Upper lobe of right lung (tissue), 1 donor: ENCODE results near the gene ANO8. TPM values are rescaled to one million over a fixed set of nuclear protein-coding genes. Genes with fewer than 3 reads are reported as not detected.

Experiments
- ATAC-seq: fragments of 200-7000 bp; cut with Tn5 transposase; one replicate; pipeline ENCODE4 v1.9.1; 2020; ENCODE audit warnings: mild to moderate bottlenecking, moderate library complexity
- DNase-seq: peaks from one replicate; pipeline ENCODE4 v3.0.0-alpha.2; 2020
- H3K27ac ChIP-seq: fragments of 200-600 bp; one replicate; pipeline ENCODE4 v1.8.0; 2022
- H3K27me3 ChIP-seq: fragments of 200-600 bp; one replicate; pipeline ENCODE4 v1.8.0; 2022; ENCODE audit warnings: mild to moderate bottlenecking
- H3K36me3 ChIP-seq: fragments of 200-600 bp; one replicate; pipeline ENCODE4 v1.8.0; 2022
- H3K4me1 ChIP-seq: fragments of 200-600 bp; one replicate; pipeline ENCODE4 v1.8.0; 2022
- H3K4me3 ChIP-seq: fragments of 200-600 bp; one replicate; pipeline ENCODE4 v1.8.0; 2022; ENCODE audit warnings: mild to moderate bottlenecking
- H3K9me3 ChIP-seq: fragments of 200-600 bp; one replicate; pipeline ENCODE4 v1.8.0; 2022
- CTCF ChIP-seq: fragments of 200-600 bp; IDR thresholded peaks from one replicate; pipeline ENCODE4 v1.8.0; 2022; ENCODE audit warnings: antibody characterized with exemption
- intact Hi-C: fragments of 100-400 bp; cut with DNase I; formaldehyde crosslinking; loops from one replicate; pipeline ENCODE4 v1.11.0; 2022
- total RNA-seq: library from RNA; stranded (reverse); fragmentation: NEBNext Ultra II Directional; extraction: Animal tissue kit (Norgen Biotek cat#: 25700); gene quantifications from one replicate; pipeline ENCODE4 v1.2.1, GENCODE V29; 2021
- donor health status: DM: no; HTN: yes; CAD: no; lungs with severe emphysema.

ANO8 gene
- total RNA-seq, 1 donor from 2014 or later = 14.6 TPM

DNA sequence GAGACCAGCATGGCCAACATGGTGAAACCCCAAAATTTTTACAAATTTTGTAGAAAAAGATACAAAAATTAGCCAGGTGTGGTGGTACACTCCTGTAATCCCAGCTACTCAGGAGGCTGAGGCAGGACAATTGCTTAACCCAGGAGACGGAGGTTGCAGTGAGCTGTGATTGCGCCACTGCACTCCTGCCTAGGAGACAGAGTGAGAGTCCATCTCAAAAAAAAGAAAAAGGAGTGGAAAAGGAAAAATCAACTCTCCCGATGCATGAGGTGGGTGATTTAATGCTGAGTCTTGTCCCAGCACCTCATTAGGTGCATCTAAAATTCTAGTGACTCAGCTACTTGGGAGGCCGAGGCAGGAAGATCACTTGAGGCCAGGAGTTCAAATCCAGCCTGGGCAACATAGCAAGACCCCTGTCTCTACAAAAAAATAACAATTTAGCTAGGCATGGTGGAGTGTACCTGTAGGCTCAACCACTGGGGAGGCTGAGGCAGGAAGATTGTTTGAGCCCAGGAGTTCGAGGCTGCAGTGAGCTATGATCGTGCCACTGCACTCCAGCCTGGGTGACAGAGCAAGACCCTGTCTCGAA, 22.5 kb upstream of the ANO8 start:
- peak overlapping the region; percentile 4 for H3K27ac ChIP-seq

DNA sequence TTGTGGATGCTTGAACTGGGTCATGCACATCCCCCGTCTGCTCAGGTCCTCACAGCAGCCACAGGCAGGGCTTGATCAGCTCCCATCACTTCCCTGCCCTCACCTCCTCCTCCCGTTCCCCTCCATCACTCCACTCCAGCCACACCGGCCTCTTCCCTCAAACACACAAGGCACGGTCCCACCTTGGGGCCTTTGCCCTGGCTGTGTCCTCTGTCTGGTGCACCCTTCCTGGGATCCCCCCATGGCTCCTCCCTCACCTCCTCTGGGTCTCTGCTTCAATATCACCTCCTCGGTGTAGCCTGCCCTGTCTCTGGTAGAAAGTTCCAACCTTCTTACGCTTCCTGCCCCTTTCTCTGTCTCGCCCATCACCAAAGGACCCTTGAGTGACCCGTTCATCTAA, 18.7 kb upstream of the ANO8 start:
- Histone ChIP-seq H3K27me3 (no peaks in the 10 kb centered on the region), H3K27ac (no peak overlapping the region), H3K9me3 (no peaks in the 10 kb centered on the region), H3K4me3 (no peak overlapping the region), H3K4me1 (peaks cover 12% of the 10 kb centered on the region), H3K36me3 (no peaks in the 10 kb centered on the region)
- ATAC-seq (no peak), DNase-seq (no peak)
- no peak for TF ChIP-seq CTCF
- intact Hi-C loops = no loop called here

More for the DNA sequence above, 22.5 kb upstream of the ANO8 start:
- Histone ChIP-seq H3K36me3 (no peaks in the 10 kb centered on the region), H3K9me3 (no peaks in the 10 kb centered on the region), H3K27me3 (no peaks in the 10 kb centered on the region), H3K4me1 (peaks cover 8% of the 10 kb centered on the region), H3K4me3 (no peak overlapping the region)
- intact Hi-C loops = no loop called here
- ATAC-seq = no peak
- DNase-seq = no peak
- no peak for TF ChIP-seq CTCF

DNA sequence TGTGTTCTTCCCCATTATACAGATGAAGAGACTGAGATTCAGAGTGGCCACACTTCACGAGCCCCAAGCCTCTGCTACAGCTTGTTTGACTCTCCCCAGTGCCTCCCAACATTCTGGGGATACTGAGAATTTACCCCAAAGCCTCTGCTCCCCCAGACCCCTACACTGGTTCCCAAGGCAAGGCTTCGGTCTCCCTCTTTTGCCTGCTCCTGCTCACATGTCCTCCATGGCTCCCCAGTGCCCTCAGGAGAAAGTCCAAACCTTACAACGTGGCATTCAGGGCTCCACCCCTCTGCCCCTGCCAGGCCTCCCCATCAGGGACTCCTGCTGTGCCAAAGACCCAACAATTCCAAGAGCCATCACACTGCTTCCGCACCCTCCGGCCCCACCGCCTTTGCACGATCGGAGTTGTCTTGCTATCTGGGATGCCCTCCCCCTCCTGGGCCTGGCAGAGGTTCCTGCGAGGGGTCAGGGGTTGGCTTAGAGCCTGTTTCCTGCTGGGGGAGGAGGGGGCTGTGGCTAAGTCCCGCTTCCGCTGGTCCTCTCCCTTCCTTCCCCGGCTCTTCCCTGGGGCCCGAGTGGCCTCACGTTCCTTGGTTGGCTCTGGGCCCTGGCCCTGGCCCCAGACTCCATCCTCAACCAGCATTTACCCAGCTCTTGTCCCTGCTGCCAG, 18.1 kb upstream of the ANO8 start:
- TF ChIP-seq CTCF = no peak

DNA sequence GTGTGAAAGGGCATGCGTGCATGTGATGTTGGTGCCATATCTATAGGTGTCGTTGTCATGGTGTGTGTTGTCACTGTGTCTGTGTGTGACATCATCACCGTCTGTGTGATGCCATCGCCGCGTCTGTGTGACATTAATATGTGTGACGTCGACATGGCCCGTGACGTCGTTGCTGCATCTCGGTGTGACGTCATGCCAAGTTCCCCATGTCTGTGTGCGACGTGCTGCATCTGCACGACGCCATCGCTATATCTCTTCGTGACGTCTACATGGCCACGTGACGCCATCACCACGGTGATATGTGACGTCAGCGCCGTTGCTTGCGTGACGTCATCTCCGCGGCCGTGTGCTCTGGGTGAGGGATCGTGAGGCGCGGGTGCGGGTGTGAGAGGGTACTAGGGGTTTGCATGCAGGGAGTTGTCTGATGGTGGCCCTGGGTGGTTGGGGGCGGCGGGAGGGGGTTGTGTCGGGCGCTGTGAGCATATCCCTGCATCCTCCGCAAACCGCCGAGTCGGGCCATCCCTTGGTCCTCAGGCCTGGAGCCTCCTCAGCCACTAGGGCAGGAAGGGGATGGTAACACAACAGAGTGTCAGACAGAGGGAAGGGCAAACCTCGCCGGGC, 17.3 kb upstream of the ANO8 start:
- Histone ChIP-seq H3K9me3 (no peaks in the 10 kb centered on the region), H3K4me1 (peaks cover 10% of the 10 kb centered on the region), H3K36me3 (no peaks in the 10 kb centered on the region), H3K4me3 (no peak overlapping the region), H3K27me3 (no peaks in the 10 kb centered on the region), H3K27ac (no peak overlapping the region)
- TF ChIP-seq CTCF = no peak
- intact Hi-C loops = no loop called here
- DNase-seq (no peak), ATAC-seq (no peak)

More for the DNA sequence above, 18.1 kb upstream of the ANO8 start:
- DNase-seq = no peak
- Histone ChIP-seq H3K4me3 (no peak overlapping the region), H3K36me3 (no peaks in the 10 kb centered on the region), H3K27ac (no peak overlapping the region), H3K4me1 (peaks cover 11% of the 10 kb centered on the region), H3K27me3 (no peaks in the 10 kb centered on the region), H3K9me3 (no peaks in the 10 kb centered on the region)
- peak; percentile 63 for ATAC-seq
- intact Hi-C loops = no loop called here

- TF ChIP-seq CTCF = no peak
- Histone ChIP-seq H3K4me1 (peaks cover 16% of the 10 kb centered on the region), H3K27ac (peak overlapping the region; percentile 7), H3K27me3 (no peaks in the 10 kb centered on the region), H3K4me3 (no peak overlapping the region), H3K36me3 (no peaks in the 10 kb centered on the region), H3K9me3 (no peaks in the 10 kb centered on the region)
- DNase-seq (no peak), ATAC-seq (peak; percentile 53)
- intact Hi-C loops = loop anchor here (5.0 kb wide), 1 partner anchor 39 kb away; no protein-coding TSS in a partner anchor
These were observed 14.0 kb upstream of the ANO8 start for GRCh38 chr19:17348700-17349099.
